B cell (primary cell): Measurements from ENCODE around the gene MRPS23.
"Not testable (repeated sequence)": the region's sequence is repeated elsewhere in the genome, so short reads cannot be mapped to it uniquely, and the experiment has no call there.

Experiments used
- CTCF ChIP-seq: fragments of 200-600 bp; IDR thresholded peaks from one replicate; pipeline ENCODE4 v1.8.0; 2022; ENCODE audit warnings: antibody characterized with exemption, mild to moderate bottlenecking
- EZH2 ChIP-seq: IDR thresholded peaks from 2 replicates; pipeline ENCODE4 v1.6.1; 2012; ENCODE audit warnings: borderline replicate concordance, low read depth, mild to moderate bottlenecking, moderate library complexity, low read length; ENCODE audit not compliant: insufficient read depth, poor library complexity, severe bottlenecking

- TF ChIP-seq CTCF, EZH2: not testable (repeated sequence)
These were observed 3.5 kb downstream of the MRPS23 start for GRCh38 chr17:57846056-57846945.
